ENCODE measurements around the gene ITPRIP. TPM values are rescaled to one million over a fixed set of nuclear protein-coding genes. Genes with fewer than 3 reads are reported as not detected.

The ITPRIP gene
- total RNA-seq, 2 donors from 2014 or later: 5.9 to 9.6 TPM

DNA sequence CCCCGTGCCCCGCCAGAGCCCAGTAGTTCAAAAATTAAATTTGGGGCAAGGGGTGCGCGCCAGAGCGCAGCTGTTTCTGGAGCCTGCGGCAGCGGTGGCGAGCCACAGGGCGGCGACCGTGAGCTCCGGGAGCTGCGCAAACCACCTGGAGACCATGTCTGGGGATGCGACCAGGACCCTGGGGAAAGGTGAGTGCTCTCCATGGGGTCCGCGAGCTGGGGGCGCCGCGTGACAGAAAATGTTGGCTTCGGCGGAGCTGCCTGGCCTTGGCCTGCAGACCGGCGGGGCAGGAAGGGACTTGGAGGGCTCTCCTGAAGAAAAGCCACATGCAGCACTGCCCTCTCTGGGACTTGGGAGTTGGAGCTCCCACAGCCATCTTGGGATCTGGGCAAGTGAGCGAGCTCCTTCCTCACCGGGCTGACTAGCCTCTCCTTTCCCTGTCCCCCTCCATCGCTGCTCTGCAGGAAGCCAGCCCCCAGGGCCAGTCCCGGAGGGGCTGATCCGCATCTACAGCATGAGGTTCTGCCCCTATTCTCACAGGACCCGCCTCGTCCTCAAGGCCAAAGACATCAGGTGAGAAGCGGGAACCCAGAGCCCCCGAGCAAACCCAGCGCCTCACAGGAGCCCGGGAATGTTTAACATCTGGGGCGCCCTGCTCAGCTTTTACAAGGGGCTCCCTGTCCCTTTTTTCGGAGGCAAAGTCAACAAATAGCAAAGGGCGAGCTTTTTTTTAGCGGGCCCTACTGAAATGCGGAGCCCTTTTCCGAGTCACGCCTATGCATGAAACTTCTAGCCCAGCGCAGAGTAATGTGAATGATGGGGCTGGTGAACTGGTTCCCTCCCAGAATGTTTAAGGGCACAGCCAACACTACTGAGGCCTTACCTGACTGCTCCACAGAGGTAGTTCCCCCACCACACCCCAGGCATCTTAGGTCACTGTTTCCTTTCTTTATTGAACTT, 63.2 kb downstream of the ITPRIP start:
- intact Hi-C loops (cut with DNase I): no loop called here
- Histone ChIP-seq H3K36me3 (no peaks in the 10 kb centered on the region), H3K4me3 (peak overlapping the region; percentile 36), H3K9me3 (no peaks in the 10 kb centered on the region), H3K27me3 (no peaks in the 10 kb centered on the region), H3K27ac (no peak overlapping the region), H3K4me1 (no peaks in the 10 kb centered on the region), H3K9ac (ENCODE audit: low read depth in 2 of 2, low read length in 2 of 2) (peak overlapping the region; percentile 60 to 67)
- DNase-seq: peak; percentile 65
- TF ChIP-seq, protein P1, sequence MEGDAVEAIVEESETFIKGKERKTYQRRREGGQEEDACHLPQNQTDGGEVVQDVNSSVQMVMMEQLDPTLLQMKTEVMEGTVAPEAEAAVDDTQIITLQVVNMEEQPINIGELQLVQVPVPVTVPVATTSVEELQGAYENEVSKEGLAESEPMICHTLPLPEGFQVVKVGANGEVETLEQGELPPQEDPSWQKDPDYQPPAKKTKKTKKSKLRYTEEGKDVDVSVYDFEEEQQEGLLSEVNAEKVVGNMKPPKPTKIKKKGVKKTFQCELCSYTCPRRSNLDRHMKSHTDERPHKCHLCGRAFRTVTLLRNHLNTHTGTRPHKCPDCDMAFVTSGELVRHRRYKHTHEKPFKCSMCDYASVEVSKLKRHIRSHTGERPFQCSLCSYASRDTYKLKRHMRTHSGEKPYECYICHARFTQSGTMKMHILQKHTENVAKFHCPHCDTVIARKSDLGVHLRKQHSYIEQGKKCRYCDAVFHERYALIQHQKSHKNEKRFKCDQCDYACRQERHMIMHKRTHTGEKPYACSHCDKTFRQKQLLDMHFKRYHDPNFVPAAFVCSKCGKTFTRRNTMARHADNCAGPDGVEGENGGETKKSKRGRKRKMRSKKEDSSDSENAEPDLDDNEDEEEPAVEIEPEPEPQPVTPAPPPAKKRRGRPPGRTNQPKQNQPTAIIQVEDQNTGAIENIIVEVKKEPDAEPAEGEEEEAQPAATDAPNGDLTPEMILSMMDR (IDR thresholded peaks at IDR 0.05): peak; percentile 85

GRCh38 chr10:104273899-104274575, 64.2 kb downstream of the ITPRIP start:
- Histone ChIP-seq H3K4me3 (no peak overlapping the region), H3K27ac (no peak overlapping the region), H3K4me1 (no peaks in the 10 kb centered on the region), H3K9me3 (no peaks in the 10 kb centered on the region), H3K27me3 (no peaks in the 10 kb centered on the region), H3K9ac (ENCODE audit: low read depth in 2 of 2, low read length in 2 of 2) (no peak overlapping the region), H3K36me3 (no peaks in the 10 kb centered on the region)
- intact Hi-C loops (cut with DNase I): no loop called here
- no peak for DNase-seq
- TF ChIP-seq, protein P1 (IDR thresholded peaks at IDR 0.05): no peak

- intact Hi-C loops (cut with DNase I): no loop called here
- Histone ChIP-seq H3K4me3 (no peak overlapping the region), H3K9ac (ENCODE audit: low read depth in 2 of 2, low read length in 2 of 2) (no peak overlapping the region), H3K27ac (no peak overlapping the region), H3K4me1 (no peaks in the 10 kb centered on the region), H3K9me3 (no peaks in the 10 kb centered on the region), H3K36me3 (no peaks in the 10 kb centered on the region), H3K27me3 (no peaks in the 10 kb centered on the region)
- no peak for DNase-seq
- TF ChIP-seq, protein P1 (IDR thresholded peaks at IDR 0.05): no peak
Measured at GRCh38 chr10:104273286-104273685, 65.0 kb downstream of the ITPRIP start.

GRCh38 chr10:104268713-104269645, 69.3 kb downstream of the ITPRIP start, which contains the start of gene GSTO2:
Gene GSTO2, plus strand, starts transcription at chr10:104269184. Its CDS starts 5,732 bp downstream, at chr10:104274916.
- peak; percentile 98 for DNase-seq
- intact Hi-C loops (cut with DNase I): no loop called here
- H3K9ac ChIP-seq (ENCODE audit: low read depth in 2 of 2, low read length in 2 of 2): peak within 1 kb of the TSS; percentile 89 to 92

More at GRCh38 chr10:104268713-104269645, 69.3 kb downstream of the ITPRIP start, which contains the start of gene GSTO2:
- H3K36me3 ChIP-seq: no peaks in the 10 kb centered on the region
- no peaks in the 10 kb centered on the region for H3K4me1 ChIP-seq
- TF ChIP-seq, protein P1 (IDR thresholded peaks at IDR 0.05): no peak
- peak within 1 kb of the TSS; percentile 64 for H3K27ac ChIP-seq
- no peaks in the 10 kb centered on the region for H3K9me3 ChIP-seq
- no peaks in the 10 kb centered on the region for H3K27me3 ChIP-seq
- H3K4me3 ChIP-seq: peak within 1 kb of the TSS; percentile 76

All from colonic mucosa (tissue), 4 donors.